GM18867 (cell line): ENCODE data around the gene ALMS1.
"Not testable (repeated sequence)": the region's sequence is repeated elsewhere in the genome, so short reads cannot be mapped to it uniquely, and the experiment has no call there.

Experiments used
- ATAC-seq: cut with Tn5 transposase; IDR thresholded peaks from one replicate; pipeline ENCODE4 v1.9.1; 2021; ENCODE audit warnings: mild to moderate bottlenecking, moderate library complexity; ENCODE audit not compliant: unreplicated experiment

Gene ALMS1

GRCh38 chr2:73386894-73387636 is 1.4 kb downstream of the ALMS1 start:
- ATAC-seq = no peak

DNA sequence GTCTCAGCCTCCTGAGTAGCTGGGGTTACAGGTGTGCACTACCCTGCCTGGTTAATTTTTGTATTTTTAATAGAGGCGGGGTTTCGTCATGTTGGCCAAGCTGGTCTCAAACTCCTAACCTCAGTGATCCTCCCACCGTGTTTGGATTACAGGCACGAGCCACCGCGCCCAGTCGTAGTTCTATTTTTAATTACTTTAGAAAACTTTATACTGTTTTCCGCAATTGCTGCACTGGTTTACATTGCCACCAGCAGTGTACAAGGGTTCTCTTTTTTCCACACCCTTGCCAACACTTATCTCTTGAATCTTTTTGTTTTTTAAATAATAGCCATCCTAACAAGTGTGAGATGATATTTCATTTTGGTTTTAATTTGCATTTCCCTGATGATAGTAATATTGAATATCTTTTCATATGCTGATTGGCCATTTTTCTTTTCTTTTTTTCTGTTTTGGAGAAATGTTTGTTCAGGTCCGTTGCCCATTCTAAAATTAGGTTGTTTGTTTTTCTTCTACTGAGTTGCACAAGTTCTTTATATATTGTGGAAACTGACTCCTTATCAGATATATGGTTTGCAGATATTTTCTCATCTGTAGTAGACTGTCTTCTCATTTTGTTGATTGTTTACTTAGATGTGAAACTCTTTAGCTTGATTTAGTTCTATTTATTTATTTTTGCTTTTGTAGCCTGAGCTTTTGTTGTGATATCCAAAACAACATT is 16.9 kb downstream of the ALMS1 start:
- no peak for ATAC-seq

GRCh38 chr2:73403237-73403636 is 17.6 kb downstream of the ALMS1 start:
- no peak for ATAC-seq

DNA sequence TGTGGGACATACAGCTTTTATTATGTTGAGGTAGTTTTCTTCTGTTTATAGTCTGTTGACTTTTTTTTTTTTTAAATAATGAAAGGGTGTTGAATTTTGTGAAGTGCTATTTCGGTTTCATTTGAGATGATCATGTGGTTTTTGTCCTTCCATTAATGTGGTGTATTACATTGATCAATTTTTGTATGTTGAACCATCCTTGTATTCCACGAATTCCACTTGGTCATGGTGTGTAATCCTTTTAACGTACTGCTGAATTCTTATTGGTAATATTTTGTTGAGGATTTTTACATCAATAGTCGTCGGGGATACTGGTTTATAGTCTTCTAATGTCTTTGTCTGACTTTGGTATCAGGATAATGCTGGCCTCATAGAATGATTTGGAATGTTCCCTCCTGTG is 18.8 kb downstream of the ALMS1 start:
- ATAC-seq = no peak

DNA sequence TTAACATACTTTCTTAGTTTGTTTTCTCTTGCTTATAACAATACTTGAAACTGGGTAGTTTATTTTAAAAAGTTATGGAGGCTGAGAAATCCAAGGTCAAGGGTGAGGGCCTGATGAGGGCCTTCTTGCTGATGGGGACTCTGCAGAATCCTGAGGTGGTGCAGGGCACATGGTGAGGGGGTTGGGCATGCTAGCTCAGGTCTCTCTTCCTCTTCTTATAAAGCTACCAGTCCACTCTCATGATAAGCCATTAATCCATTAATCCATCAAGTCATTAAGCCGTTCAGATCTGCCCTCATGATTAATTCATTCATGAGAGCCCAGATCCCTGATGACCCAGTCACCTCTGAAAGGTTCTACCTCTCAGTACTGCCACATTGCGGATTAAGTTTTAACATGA is 21.4 kb downstream of the ALMS1 start:
- no peak for ATAC-seq

GRCh38 chr2:73408198-73408597 is 22.6 kb downstream of the ALMS1 start:
- peak; percentile 57 for ATAC-seq

DNA sequence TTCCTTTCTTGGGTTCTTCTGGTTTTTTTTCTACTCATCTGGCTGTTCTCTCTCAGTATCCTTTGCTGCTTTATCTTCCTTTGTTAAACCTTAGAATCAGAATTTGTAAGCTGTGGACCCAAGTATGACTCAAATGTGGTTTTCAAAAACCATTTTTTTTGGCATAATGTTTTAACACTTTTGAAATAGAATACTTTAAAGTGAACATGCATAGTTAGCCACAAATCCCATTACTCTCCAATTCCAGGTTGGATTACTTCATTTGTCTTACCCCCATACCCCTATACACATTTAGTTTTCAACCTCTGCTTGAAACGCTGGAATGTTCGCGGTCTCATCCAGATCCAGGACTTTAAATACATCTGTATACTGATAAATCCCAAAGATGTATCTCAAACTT is 29.1 kb downstream of the ALMS1 start:
- no peak for ATAC-seq

GRCh38 chr2:73415906-73416305 is 30.3 kb downstream of the ALMS1 start:
- ATAC-seq = no peak

GRCh38 chr2:73418343-73418742 is 32.7 kb downstream of the ALMS1 start:
- ATAC-seq = no peak

DNA sequence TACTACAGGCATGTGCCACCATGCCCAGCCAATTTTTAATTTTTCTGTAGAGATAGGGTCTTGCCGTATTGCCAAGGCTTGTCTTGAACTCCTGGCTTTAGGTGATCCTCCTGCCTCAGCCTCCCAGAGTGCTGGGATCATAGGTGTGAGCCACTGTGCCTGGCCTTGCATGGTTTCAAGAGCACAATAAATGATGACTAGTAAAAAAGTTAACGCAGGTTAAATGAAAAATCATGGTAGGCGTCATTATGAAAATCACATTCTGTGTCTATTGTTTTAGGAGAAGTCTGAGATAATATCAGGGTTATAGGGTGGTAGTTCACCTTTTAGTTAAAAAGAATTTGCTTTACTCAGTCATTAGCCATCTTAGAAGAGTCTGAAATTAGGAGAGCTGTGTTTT is 38.3 kb downstream of the ALMS1 start:
- no peak for ATAC-seq

DNA sequence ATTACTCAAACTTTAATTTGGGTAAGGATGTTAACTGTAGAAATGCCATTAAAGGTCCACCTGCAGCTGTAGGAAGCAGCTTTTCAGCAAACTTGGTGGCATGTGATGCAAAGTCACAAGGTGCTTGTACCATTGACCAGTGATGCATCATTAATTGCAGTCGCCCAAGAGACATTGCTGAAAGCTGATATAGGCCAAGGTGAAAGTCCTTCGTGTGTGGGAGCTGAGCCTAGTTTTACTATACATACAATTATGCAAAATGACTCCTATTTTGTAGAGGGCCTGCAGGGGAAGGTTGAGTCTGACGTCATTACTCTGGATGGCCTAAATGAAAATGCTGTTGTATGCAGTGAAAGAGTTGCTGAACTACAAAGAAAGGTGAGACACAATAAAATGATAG is 40.5 kb downstream of the ALMS1 start:
- ATAC-seq = no peak

- no peak for ATAC-seq
These were observed 50.4 kb downstream of the ALMS1 start for GRCh38 chr2:73436019-73436418.

DNA sequence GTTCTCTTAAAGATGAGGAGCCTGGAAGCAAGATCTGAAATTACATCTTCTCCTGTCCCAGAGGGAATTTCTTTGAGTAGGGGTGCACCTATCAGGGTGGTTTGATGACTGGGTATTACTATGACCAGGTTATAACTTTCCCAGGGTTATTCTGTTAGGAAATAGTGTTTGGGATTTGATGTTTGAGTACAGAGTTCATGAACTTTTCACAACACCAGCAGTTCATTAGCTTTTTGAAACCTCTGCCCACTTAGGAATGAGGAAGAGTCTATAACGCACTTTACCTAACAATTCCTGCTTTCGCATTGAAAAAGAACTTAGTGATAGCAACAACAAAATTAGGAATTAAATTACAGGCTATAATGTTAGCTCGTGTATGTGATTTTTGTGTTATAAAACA is 58.6 kb downstream of the ALMS1 start:
- no peak for ATAC-seq

- ATAC-seq = no peak
These were observed 63.2 kb downstream of the ALMS1 start for GRCh38 chr2:73448856-73449255.

- ATAC-seq = no peak
These were observed 63.8 kb downstream of the ALMS1 start for GRCh38 chr2:73449404-73449803.

- peak; percentile 94 for ATAC-seq
These were observed 65.8 kb downstream of the ALMS1 start for GRCh38 chr2:73451263-73451972.

DNA sequence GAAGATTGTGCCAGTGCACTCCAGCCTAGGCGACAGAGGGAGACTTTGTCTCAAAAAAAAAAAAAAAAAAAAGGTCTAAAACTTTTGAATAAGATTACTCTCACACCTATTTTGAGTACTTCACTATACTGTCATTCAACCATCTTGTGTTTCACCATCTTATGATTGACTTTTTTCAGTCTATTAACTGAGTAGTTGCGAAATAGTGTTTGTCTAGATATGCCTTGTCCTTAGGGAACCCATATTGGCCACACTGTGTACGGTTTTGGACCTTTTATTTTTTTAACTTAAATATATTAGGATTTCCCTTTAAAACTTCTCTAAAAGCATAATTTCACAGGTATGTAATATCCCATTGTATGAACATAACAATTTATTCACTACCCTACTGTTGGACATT is 72.3 kb downstream of the ALMS1 start:
- ATAC-seq = no peak

GRCh38 chr2:73462388-73462787 is 76.8 kb downstream of the ALMS1 start:
- ATAC-seq = not testable (repeated sequence)

DNA sequence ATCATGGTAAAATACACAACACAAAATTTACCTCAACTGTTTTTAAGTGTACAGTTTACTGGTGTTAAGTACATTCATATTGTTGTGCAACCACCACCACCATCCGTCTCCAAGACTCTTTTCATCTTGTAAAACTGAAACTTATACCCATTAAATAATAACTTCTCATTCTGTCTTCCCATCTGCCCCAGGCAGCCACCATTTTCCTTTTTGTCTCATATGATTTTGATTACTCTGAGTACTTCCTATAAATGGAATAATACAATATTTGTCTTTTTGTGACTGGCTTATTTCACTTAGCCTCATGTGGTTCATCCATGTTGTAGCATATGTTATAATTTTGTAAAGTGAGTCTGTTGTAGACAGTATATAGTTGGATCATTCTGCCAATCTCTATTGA is 82.7 kb downstream of the ALMS1 start:
- no peak for ATAC-seq

- not testable (repeated sequence) for ATAC-seq
These were observed 98.2 kb downstream of the ALMS1 start for GRCh38 chr2:73483874-73484273.

GRCh38 chr2:73487112-73487657 is 101.5 kb downstream of the ALMS1 start:
- no peak for ATAC-seq

GRCh38 chr2:73488079-73488478 is 102.4 kb downstream of the ALMS1 start:
- no peak for ATAC-seq
